T-cell (primary cell): ENCODE measurements around the gene CIITA. TPM values are rescaled to one million over a fixed set of nuclear protein-coding genes. Genes with fewer than 3 reads are reported as not detected.

Experiments used
- ATAC-seq, 4 experiments: fragments of 200-7000 bp in 3 of 4; fragments of 150-1000 bp in 1 of 4; cut with Tn5 transposase; replicated peaks in 1 of 4; 1 replicate in 3 of 4; 2 replicates in 1 of 4; pipeline ENCODE4 v1.10.0; 2021; ENCODE audit warnings: moderate library complexity in 3 of 4, mild to moderate bottlenecking in 2 of 4, moderate number of reproducible peaks in 1 of 4
- CTCF ChIA-PET, 2 donors: fragments of 300-600 bp; sonication (Branson Sonifier 250); formaldehyde crosslinking; loops; one replicate each; lab custom pipeline; 2022; ENCODE audit warnings: antibody characterized with exemption in 2 of 2; lab: Charles Lee
- POLR2A ChIA-PET, 2 donors: fragments of 300-600 bp; sonication (Branson Sonifier 250); formaldehyde crosslinking; loops; one replicate each; lab custom pipeline; 2022; ENCODE audit warnings: antibody characterized with exemption in 2 of 2; lab: Charles Lee
- DNase-seq, 35 experiments: peaks; one replicate each; pipeline versions ENCODE4 v3.0.0 to v3.0.0-alpha.2; 2013 to 2023
- H3K27ac ChIP-seq: one replicate; pipeline ENCODE4 v1.5.1; 2013; ENCODE audit warnings: low read length
- H3K27me3 ChIP-seq, 2 experiments: replicated peaks in 1 of 2; 1 replicate in 1 of 2; 2 replicates in 1 of 2; pipeline versions ENCODE4 v1.6.1 to v1.7.0; 2013; ENCODE audit warnings: low read length in 1 of 2, mixed read lengths in 1 of 2; ENCODE audit not compliant: control insufficient read depth in 2 of 2, insufficient read depth in 2 of 2; ENCODE audit errors: extremely low read depth in 1 of 2
- H3K36me3 ChIP-seq, 2 donors: 1 replicate in 1 of 2; 2 replicates in 1 of 2; pipeline versions ENCODE4 v1.6.1 to v1.7.0; 2013; ENCODE audit warnings: low read length in 1 of 2; ENCODE audit not compliant: control insufficient read depth in 2 of 2, insufficient read depth in 1 of 2; ENCODE audit errors: extremely low read depth in 1 of 2
- H3K4me1 ChIP-seq, 2 experiments: 1 replicate in 1 of 2; 2 replicates in 1 of 2; pipeline versions ENCODE4 v1.6.1 to v1.7.0; 2013; ENCODE audit warnings: low read length in 2 of 2, mixed read lengths in 1 of 2; ENCODE audit not compliant: insufficient read depth in 2 of 2, control insufficient read depth in 1 of 2; ENCODE audit errors: extremely low read depth in 1 of 2
- H3K4me3 ChIP-seq, 2 donors: 1 replicate in 1 of 2; 2 replicates in 1 of 2; pipeline versions ENCODE4 v1.5.1 to v1.7.0; 2013; ENCODE audit warnings: mild to moderate bottlenecking in 2 of 2, low read length in 1 of 2, moderate library complexity in 1 of 2; ENCODE audit not compliant: control insufficient read depth in 1 of 2; ENCODE audit errors: extremely low read depth in 1 of 2
- H3K9me3 ChIP-seq: 2 replicates; pipeline ENCODE4 v1.7.0; 2013
- H3K27ac Mint-ChIP-seq, 2 donors: one replicate each; pipeline ENCODE4 v1.8.0; 2020 to 2021; ENCODE audit warnings: mild to moderate bottlenecking in 2 of 2, mixed read lengths in 2 of 2
- H3K27me3 Mint-ChIP-seq, 2 donors: one replicate each; pipeline ENCODE4 v1.8.0; 2021 to 2022; ENCODE audit warnings: mixed read lengths in 2 of 2
- H3K36me3 Mint-ChIP-seq: one replicate; pipeline ENCODE4 v1.8.0; 2021; ENCODE audit warnings: mixed read lengths
- H3K4me1 Mint-ChIP-seq, 3 donors: one replicate each; pipeline ENCODE4 v1.8.0; 2020 to 2022; ENCODE audit warnings: mixed read lengths in 3 of 3, mild to moderate bottlenecking in 1 of 3
- H3K4me3 Mint-ChIP-seq, 3 donors: one replicate each; pipeline ENCODE4 v1.8.0; 2020 to 2022; ENCODE audit warnings: mild to moderate bottlenecking in 3 of 3, mixed read lengths in 3 of 3, moderate library complexity in 3 of 3
- H3K9me3 Mint-ChIP-seq, 3 donors: one replicate each; pipeline ENCODE4 v1.8.0; 2020 to 2022; ENCODE audit warnings: mixed read lengths in 3 of 3
- WGBS: methylation state at CpG from one replicate; pipeline ENCODE4 v1.1.5; 2013; ENCODE audit warnings: missing lambda C conversion rate; ENCODE audit not compliant: insufficient coverage; 5-methylcytosine and 5-hydroxymethylcytosine counted together
- total RNA-seq, 35 experiments: library from RNA in 6 of 35; stranded (reverse) in 6 of 35; fragments of 120-200 nt in 1 of 35; gene quantifications; one replicate each; pipeline versions ENCODE4 v1.2.1 to v1.2.4 and lab custom pipeline; 2013 to 2026

The CIITA gene
- total RNA-seq, 5 donors from 2014 or later (not counting 1 experiment from before 2014, with no cell fraction given): 10.5 to 36.7 (median 12.5) TPM

GRCh38 chr16:10972819-10973464, 95.9 kb downstream of the CIITA start:
- H3K9me3 Mint-ChIP-seq: no peaks in the 10 kb centered on the region
- peaks cover 34% of the 10 kb centered on the region for H3K36me3 Mint-ChIP-seq
- H3K4me3 Mint-ChIP-seq: no peak overlapping the region
- Histone ChIP-seq H3K4me1 (peaks cover 4 to 15% of the 10 kb centered on the region in 2 experiments), H3K27ac (no peak overlapping the region), H3K9me3 (no peaks in the 10 kb centered on the region), H3K27me3 (no peaks in the 10 kb centered on the region), H3K36me3 (peaks cover 6 to 44% of the 10 kb centered on the region in 2 donors), H3K4me3 (no peak overlapping the region)
- DNase-seq (no peak), ATAC-seq (no peak)
- no peak overlapping the region for H3K27ac Mint-ChIP-seq
- CTCF ChIA-PET: interaction anchor here in 1 of 2 donors (0.6 to 1.2 kb wide), 4 partner anchors 18 to 600 kb away, joined by 3 read pairs; partner anchors contain the start of gene SOCS1
- WGBS: 87% methylated on average over 7 of the region's 12 CpGs
- H3K27me3 Mint-ChIP-seq: no peaks in the 10 kb centered on the region
- peaks cover 24 to 34% (median 26%) of the 10 kb centered on the region in 3 donors for H3K4me1 Mint-ChIP-seq
- POLR2A ChIA-PET: no interaction called here

GRCh38 chr16:10976634-10977033, 99.6 kb downstream of the CIITA start:
- Histone ChIP-seq H3K36me3 (peaks cover 7 to 51% of the 10 kb centered on the region in 2 donors), H3K4me1 (peaks cover 4 to 12% of the 10 kb centered on the region in 2 experiments), H3K27me3 (no peaks in the 10 kb centered on the region), H3K27ac (no peak overlapping the region), H3K4me3 (no peak overlapping the region), H3K9me3 (no peaks in the 10 kb centered on the region)
- WGBS: 80% methylated on average over 1 of the region's 3 CpGs
- Mint-ChIP-seq H3K4me1 (peaks cover 20 to 30% (median 23%) of the 10 kb centered on the region in 3 donors), H3K4me3 (no peak overlapping the region), H3K36me3 (peaks cover 26% of the 10 kb centered on the region), H3K9me3 (no peaks in the 10 kb centered on the region), H3K27ac (no peak overlapping the region), H3K27me3 (no peaks in the 10 kb centered on the region)
- ChIA-PET CTCF (no interaction called here), POLR2A (no interaction called here)
- DNase-seq (no peak), ATAC-seq (no peak)

GRCh38 chr16:10978124-10978523, 101.1 kb downstream of the CIITA start:
- 100% methylated on average over 4 of the region's 6 CpGs for WGBS
- Mint-ChIP-seq H3K27ac (no peak overlapping the region), H3K4me3 (no peak overlapping the region), H3K9me3 (no peaks in the 10 kb centered on the region), H3K27me3 (no peaks in the 10 kb centered on the region), H3K4me1 (peaks cover 11 to 18% (median 17%) of the 10 kb centered on the region in 3 donors), H3K36me3 (peaks cover 22% of the 10 kb centered on the region)
- DNase-seq (no peak), ATAC-seq (no peak)
- Histone ChIP-seq H3K27ac (no peak overlapping the region), H3K9me3 (no peaks in the 10 kb centered on the region), H3K36me3 (peaks cover 7 to 47% of the 10 kb centered on the region in 2 donors), H3K4me3 (no peak overlapping the region), H3K27me3 (no peaks in the 10 kb centered on the region), H3K4me1 (peaks cover 0 to under 1% of the 10 kb centered on the region in 2 experiments)
- ChIA-PET POLR2A (interaction anchor here (0.6 to 0.7 kb wide), 2 partner anchors 18 to 268 kb away, joined by 3 read pairs; no protein-coding TSS in a partner anchor), CTCF (no interaction called here)

- Mint-ChIP-seq H3K4me1 (peaks cover 13 to 21% (median 13%) of the 10 kb centered on the region in 3 donors), H3K4me3 (no peak overlapping the region), H3K9me3 (no peaks in the 10 kb centered on the region), H3K36me3 (peaks cover 21% of the 10 kb centered on the region), H3K27me3 (no peaks in the 10 kb centered on the region), H3K27ac (no peak overlapping the region)
- H3K27me3 ChIP-seq: no peaks in the 10 kb centered on the region
- ChIA-PET POLR2A (no interaction called here), CTCF (no interaction called here)
- H3K27ac ChIP-seq: no peak overlapping the region
- ATAC-seq: no peak
- DNase-seq: no peak
- no peak overlapping the region for H3K4me3 ChIP-seq
- 100% methylated on average over 4 of the region's 14 CpGs for WGBS
- no peaks in the 10 kb centered on the region for H3K4me1 ChIP-seq
- peaks cover 7 to 44% of the 10 kb centered on the region in 2 donors for H3K36me3 ChIP-seq
- no peaks in the 10 kb centered on the region for H3K9me3 ChIP-seq
Observed at GRCh38 chr16:10978871-10979446, 102.0 kb downstream of the CIITA start.

DNA sequence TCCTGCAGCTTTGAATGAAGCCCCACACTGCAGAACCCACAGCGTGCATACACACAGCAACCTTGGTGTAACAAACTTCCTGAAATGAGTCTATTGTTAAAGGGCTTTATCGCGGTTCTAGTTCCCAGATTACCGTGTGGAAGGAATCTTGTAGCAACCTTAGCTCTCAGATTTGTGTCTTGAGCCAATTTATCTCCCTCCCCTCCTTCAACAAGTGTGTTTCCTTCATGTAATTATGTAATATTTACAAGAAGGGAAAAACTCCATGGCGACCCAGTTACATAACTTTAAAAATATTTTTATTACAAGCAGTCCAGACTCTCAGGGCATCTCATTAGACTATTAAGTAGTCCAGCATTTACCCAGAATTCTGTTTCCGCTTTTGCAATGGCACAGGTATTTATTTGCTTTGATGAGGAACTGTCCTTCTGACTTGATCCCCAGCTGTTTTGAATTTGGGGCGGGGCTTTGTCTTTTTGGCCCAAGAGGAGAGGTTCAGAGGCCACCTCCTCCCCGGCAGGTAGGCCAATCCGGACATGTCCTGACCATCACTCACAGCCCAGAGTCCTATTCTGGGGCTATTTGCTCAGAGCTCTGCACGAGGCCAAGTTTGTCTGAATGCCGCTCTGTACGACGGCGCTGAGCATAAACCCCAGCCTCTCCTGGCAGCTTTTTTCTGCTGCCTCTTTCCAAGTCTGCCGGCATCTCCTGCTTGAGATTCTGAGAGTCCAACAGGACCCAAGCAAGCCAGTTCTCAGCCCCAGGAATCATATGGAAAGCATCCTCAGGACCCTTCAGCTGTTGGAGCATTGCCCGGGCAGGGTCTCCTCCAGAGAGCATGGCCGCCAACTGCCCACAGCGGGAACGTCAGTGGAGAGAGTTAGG, 103.0 kb downstream of the CIITA start:
- Histone ChIP-seq H3K27ac (no peak overlapping the region), H3K27me3 (no peaks in the 10 kb centered on the region), H3K36me3 (peaks cover 9 to 36% of the 10 kb centered on the region in 2 donors), H3K4me3 (no peak overlapping the region), H3K9me3 (no peaks in the 10 kb centered on the region), H3K4me1 (no peaks in the 10 kb centered on the region)
- peaks cover 22% of the 10 kb centered on the region for H3K36me3 Mint-ChIP-seq
- no peaks in the 10 kb centered on the region for H3K9me3 Mint-ChIP-seq
- 93% methylated on average over 7 of the region's 19 CpGs for WGBS
- H3K27ac Mint-ChIP-seq: no peak overlapping the region
- H3K27me3 Mint-ChIP-seq: no peaks in the 10 kb centered on the region
- peaks cover 9 to 24% (median 13%) of the 10 kb centered on the region in 3 donors for H3K4me1 Mint-ChIP-seq
- ATAC-seq: no peak
- ChIA-PET CTCF (no interaction called here), POLR2A (interaction anchor here in 1 of 2 donors (0.6 kb wide), 1 partner anchor 276 kb away, joined by 4 read pairs; the partner anchor contains the start of gene SOCS1)
- no peak overlapping the region for H3K4me3 Mint-ChIP-seq
- DNase-seq: no peak

- Mint-ChIP-seq H3K9me3 (no peaks in the 10 kb centered on the region), H3K36me3 (peaks cover 22% of the 10 kb centered on the region), H3K27ac (no peak overlapping the region), H3K4me1 (peaks cover 9 to 24% (median 13%) of the 10 kb centered on the region in 3 donors), H3K27me3 (no peaks in the 10 kb centered on the region), H3K4me3 (no peak overlapping the region)
- POLR2A ChIA-PET: interaction anchor here in 1 of 2 donors (0.6 kb wide), 1 partner anchor 275 kb away, joined by 4 read pairs; the partner anchor contains the start of gene SOCS1
- no peaks in the 10 kb centered on the region for H3K9me3 ChIP-seq
- WGBS: no CpG with 5 or more reads among the region's 3 CpGs
- ATAC-seq (no peak), DNase-seq (no peak)
- H3K27me3 ChIP-seq: no peaks in the 10 kb centered on the region
- no peaks in the 10 kb centered on the region for H3K4me1 ChIP-seq
- H3K27ac ChIP-seq: no peak overlapping the region
- H3K36me3 ChIP-seq: peaks cover 9 to 30% of the 10 kb centered on the region in 2 donors
- CTCF ChIA-PET: no interaction called here
- no peak overlapping the region for H3K4me3 ChIP-seq
Observed at GRCh38 chr16:10980813-10981212, 103.8 kb downstream of the CIITA start.
